Skin of body (tissue), 2 donors: ENCODE results near the gene TLL2. TPM values are rescaled to one million over a fixed set of nuclear protein-coding genes. Genes with fewer than 3 reads are reported as not detected.
"Not testable (repeated sequence)": the region's sequence is repeated elsewhere in the genome, so short reads cannot be mapped to it uniquely, and the experiment has no call there.

Experiments used
- DNase-seq: peaks from one replicate; lab custom pipeline; 2025; lab: John Stamatoyannopoulos, UW
- total RNA-seq: library from RNA; depleted of rRNA; stranded (reverse); fragments of >200 nt; gene quantifications from one replicate; pipeline ENCODE4 v1.2.3, GENCODE V29; 2014

Gene TLL2
- 0.20 TPM for total RNA-seq

DNA sequence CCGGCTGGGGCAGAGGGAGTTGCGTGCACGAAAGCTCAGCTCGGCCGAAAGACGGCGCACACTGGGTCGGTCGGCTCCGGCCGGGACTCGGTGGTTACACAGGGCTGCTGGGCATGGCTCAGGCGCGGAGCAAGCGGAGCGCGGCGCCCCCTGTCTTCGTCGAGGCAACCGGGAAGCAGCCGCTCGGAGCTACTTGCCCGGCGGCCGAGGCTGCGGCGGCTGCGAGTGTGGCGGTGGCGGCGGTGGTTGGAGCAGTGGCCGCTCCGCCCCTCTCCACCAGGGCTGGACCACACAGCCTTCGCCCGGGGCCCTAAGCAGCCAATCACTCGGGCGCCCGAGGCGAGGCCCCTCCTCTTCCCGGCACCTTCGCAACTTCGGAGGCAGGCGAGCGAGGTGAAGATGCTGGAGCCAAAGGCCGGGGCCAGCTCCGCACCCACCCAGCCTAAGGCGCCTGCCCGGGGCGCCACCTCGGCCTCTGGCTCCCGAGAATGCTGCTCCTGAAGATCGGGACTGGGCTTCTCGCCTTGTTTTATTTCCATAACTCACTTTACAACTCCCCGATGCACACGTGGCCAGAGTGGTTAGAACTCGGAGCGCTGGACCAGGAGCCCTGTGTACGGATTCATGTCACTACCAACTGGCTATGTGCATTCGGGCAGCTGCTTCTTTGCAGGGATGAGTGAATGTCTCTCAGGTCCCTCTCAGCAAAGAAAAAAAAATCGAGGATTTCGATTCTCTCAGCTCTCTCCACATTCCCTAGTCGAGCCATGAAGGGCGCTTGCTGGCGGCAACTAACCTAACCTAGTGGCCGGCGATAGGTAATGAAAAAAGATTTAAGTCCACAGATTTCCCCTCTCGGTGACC, at the start of gene TLL2:
Gene TLL2 (minus strand): TSS at position 229 of the 864 bp plus-strand sequence. CDS start 241 bp downstream, outside the sequence.
- DNase-seq, result peak; percentile 39

- no peak for DNase-seq
Observed at GRCh38 chr10:96560966-96561887, 47.5 kb upstream of the TLL2 start.

DNA sequence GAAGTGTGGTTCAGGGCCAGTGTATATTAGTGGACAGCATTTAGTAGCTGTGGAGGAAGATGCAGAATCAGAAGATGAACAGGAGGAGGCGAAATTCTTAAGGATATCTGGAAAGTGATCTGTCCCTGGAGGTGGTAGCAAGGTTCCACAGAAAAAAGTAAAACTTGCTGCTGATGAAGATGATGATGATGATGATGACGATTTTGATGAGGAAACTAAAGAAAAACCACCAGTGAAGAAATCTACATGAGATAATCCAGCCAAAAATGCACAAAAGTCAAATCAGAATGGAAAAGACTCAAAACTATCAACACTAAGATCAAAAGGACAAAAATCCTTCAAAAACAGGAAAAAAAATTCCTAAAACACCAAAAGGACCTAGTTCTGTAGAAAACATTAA, 46.8 kb upstream of the TLL2 start:
- DNase-seq, result no peak

DNA sequence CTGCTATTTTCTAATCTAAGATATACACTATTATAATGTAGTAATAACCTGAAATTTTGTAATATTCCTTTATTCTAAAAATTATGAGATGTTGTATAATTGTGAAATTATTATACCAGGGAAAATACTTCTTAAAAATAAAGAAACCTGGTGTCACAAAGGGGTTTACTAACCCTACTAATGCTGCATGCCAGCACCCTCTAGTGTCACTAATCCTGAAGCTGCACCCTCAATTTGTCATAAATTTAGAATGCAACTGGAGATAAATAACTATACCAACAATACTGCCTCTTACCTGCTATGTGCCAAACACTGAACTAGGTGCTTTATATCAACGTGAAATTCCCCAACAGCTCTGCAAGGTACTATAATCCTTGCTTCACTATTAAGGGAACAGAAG, 42.3 kb upstream of the TLL2 start:
- no peak for DNase-seq

DNA sequence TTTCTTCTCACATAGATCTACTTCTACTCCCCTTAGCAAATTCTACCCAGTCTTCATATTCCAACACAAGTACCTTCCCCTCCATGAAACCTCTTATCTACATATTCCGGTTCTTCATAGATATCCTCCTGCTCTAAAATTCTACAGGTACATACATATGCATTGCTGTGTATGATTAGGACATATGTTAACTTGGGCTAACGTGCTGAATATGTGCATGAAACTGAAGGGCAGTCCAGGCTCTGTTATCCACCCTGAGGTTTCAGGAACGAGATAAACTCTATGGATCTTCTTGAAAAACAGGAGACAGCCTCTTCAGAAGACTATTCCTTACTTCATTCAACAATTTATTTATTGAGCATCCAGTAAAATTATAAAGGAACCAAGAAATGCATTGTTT, 41.6 kb upstream of the TLL2 start:
- DNase-seq, result no peak

DNA sequence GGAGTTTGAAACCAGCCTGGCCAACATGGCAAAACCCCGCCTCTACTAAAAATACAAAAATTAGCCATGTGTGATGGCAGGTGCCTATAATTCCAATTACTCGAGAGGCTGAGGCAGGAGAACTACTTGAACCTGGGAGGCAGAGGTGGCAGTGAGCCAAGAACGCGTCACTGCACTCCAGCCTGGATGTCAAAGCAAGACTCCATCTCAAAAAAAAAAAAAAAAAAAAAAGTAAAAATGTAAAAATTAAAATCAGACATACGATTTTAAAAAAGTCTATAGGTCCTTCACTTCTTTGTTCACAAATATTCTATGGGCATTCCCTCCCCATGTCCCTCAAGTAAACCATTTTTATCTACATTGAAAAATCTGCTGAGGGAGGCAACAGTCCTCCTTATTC, 34.9 kb upstream of the TLL2 start:
- DNase-seq, result no peak

DNA sequence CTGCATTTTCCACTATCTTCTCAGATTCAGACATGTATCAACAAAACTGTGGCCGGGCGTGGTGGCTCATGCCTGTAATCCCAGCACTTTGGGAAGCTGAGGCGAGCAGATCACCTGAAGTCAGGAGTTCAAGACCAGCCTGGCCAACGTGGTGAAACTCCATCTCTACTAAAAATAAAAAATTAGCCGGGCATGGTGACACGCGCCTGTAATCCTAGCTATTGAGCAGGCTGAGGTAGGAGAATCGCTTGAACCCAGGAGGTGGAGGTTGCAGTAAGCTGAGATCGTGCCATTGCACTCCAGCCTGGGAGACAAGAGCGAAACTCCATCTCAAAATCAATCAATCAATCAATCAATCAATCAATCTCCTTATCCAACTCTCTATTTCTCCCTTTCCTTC, 31.8 kb upstream of the TLL2 start:
- not testable (repeated sequence) for DNase-seq

- DNase-seq, result no peak
Observed at GRCh38 chr10:96541921-96542320, 28.2 kb upstream of the TLL2 start.

DNA sequence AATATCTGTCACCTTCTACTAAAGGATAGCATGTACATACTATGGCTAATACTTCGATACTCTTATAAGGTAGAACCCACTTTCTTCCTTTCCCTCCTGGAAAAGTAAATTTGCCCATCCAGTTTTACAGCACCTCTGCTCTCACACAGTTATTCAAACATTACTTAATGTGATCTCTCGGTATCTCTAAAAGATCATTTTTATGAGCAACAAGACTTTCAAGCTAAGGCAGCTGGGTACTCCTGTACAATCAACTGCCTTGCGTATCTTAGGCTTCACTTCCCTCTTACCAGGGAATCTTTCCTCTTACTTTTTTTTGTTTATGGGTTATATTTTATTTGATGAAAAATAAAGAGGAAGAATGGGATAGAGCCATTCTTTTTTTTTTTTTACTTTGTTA, 26.5 kb upstream of the TLL2 start:
- DNase-seq, result no peak

- no peak for DNase-seq
Observed at GRCh38 chr10:96538683-96539082, 25.0 kb upstream of the TLL2 start.

DNA sequence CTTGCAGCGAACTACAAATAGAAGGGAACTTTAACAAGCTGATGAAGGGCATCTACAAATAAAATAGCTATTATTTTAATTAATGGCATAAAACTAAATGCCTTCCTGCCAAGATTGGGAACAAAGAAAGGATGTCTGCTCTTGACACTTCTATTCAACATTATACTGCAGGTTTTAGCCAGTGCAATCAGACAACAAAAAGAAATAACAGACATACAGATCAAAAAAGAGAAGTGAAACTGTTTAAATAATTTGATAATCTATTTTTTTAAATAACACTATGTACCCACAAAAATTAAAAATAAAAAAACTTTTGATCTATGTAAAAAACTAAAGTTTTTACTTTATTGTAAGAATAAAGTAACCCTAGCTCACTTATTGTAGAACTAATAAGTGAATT, 22.4 kb upstream of the TLL2 start:
- DNase-seq, result no peak

GRCh38 chr10:96532523-96532922, 18.8 kb upstream of the TLL2 start:
- no peak for DNase-seq

GRCh38 chr10:96529634-96530279, 16.0 kb upstream of the TLL2 start:
- no peak for DNase-seq

GRCh38 chr10:96524741-96525140, 11.0 kb upstream of the TLL2 start:
- DNase-seq, result no peak

DNA sequence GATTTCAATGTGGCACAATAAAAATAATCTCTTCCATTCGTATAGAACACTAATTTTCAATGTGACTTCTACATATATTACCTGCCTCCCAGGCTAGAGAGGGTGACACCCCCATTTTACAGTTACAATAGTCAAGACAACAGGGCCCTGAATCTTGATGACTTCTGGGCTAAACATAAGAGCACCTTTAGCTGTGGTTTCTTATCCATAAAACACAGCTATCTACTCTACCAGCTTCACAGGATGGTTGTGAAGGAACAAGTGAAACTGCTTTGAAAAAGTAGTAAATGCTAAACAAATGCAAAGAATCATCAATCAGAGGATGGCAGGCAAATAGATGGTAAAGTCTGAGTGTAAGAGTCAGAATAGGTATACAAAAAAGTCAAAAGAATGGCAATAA, 3.6 kb upstream of the TLL2 start:
- DNase-seq, result no peak

DNA sequence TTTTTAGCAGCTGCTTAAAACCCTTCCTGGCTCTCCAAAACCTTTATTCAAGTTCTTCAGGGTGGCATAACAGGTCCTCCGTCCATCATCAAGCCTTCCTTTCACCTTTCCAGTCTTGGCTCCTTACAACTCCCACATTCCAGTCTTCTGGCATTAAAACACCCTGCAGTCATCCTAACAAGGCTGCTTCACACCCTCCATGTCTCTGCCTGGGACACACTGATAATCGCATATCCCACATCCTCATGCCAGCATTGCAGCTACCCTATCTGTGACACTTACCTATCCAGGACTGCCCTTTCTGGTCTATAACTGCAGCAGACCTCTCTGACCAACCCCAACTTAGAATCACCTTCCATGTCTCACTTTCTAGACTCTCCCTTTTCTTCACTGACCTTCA, 2.6 kb upstream of the TLL2 start:
- DNase-seq, result no peak

DNA sequence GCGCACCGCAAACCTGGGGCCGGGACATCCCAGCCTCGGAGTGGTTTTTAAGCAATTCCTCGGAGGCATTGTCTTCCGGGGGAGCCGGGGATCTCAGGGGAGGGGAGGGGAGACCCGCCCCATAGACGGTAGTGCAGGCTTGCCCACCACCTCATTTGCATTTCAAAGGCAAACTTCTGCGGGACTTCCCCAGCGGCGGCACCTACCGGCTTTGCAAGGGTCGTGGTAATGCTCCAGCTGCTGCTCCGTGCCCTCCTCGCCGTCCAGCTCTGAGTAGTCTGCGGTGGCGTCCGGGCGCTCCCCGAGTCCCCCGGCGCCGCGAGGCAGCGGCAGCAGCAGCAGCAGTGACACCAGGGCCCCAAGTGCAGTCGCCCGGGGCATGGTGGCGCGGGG, 425 bp downstream of the TLL2 start:
- DNase-seq, result no peak

DNA sequence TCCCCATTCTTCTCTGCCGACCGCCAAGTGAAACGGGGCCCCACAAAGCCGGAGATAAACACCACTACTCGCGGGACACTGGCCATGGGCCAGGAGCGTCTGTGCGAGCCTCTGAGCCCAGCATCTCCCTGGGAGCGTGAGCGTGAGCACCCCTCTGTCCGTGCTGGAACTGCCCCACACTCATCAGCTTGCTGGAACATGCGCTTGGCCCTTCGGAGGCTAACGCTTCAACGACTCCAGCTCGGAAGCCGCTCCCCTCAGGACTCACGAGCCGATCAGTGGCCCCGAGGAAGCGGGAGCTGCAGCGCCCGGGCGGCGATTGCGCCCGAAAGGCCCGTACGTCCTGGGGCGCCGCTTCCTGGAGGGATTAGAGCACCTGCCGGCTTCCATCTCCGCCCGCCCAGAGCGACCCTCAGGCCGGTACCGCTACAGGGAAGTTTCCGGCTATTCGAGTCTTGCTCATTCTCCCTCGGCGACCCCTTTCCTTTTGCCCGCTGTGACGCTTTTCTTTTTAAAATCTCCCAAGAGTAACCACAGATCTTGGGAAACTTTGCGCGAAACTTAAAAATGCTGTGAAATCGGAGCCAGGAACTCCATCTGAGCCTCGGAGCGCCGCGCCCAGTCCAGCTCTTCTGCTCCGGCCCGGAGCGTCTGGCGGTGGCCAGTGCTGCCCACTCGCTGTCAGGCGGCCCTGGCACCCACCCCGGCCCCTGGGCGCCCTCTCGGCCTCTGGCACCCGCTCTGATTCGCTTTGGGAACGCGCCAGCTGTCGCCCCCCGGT, 1.0 kb downstream of the TLL2 start:
- no peak for DNase-seq

DNA sequence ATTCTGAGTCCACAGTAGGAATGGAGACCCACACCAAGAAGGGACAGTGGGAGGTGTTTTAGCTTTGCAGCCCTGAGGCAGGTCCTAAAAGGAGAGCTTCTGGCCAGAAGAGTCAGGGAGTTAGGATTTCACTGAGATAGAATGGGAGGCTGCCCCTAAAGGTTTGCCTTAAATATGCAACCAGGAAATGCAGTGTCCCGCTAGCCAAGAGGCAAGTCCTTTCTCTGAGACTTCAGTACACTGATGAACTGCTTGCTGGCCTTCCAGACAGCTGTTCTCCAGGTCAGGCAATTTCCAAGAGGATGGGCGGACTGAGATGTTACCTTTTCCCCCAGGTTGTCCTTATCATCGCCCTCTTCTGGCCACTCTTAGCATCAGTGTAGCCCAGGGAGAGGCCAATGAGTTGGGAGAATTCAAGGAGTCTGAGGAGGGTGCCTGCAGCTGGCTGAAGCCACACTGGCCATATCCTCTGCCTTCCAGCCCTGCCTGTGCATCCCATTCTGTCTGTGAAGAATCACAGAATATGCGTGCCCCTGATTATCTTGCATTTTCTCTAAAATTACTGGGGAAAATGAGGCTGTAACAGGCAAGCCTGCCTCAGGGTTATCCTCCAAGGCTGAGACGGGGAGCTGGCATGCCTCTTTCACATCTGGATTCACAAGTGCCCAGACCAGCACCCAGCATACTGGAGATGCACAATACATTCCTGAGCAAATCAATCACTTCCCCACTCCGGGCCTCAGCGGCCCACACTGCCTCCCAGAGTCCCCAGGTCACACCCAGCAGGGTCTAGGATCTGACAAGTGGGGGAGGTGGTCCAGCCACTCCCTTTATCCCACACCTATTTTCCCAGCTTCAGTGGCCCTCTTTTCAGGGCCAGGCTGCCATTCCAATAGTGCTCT, 2.4 kb downstream of the TLL2 start:
- no peak for DNase-seq

DNA sequence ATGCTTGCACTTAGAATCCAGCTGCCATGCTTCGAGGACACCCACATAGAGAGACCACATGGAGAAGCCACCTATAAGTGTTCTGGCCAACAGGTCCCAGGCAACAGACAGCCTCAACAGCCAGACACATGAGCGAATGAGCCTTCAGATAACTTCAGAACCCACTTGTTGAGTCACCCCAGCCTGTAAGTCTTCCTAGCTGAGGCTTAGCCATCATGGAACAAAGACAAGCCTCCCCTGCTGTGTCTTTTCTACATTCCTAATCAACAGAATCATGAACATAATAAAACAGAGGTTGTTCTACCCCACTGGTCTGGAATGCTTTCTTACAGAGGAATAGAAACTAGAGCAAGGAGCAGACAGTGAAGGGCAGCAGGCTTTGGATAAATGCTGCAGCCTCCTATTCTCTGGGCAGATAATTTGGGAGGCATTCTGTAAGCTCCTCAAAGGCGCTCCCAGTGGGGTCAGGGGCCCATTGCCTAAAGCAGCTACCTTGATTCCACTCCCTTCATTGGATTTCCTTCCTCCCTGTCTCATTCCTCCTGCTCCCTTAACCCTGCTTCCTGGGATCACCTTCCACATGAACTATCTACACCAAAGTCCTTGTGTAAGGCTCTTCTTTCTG, 4.6 kb downstream of the TLL2 start:
- DNase-seq, result no peak
